Measurements from ENCODE around the gene NEDD4L.

Gene NEDD4L

DNA sequence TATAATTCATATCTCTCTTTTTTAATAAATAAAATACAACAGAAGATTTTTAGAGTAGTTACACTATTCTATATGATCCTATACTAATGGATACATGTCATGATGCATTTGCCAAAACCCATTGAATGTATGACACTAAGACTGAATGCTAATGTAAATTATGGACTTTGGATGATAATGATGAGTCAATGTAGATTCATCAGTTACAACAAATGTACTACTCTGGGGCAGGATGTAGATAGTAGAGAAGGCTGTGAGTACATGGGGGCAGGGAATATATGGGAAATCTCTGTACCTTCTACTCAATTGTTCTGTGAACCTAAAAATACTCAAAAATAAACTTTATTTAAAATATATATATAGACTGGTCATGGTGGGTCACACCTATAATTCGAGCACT is 45.6 kb upstream of the NEDD4L start:
- DNase-seq (ENCODE audit: low spot score) = no peak
- H3K79me1 ChIP-seq (ENCODE audit: low read depth, low read length) = no peaks in the 10 kb centered on the region
- no peak overlapping the region for H3K27ac ChIP-seq (replicated peaks; ENCODE audit: low read length)
- no peak overlapping the region for H3K4ac ChIP-seq (ENCODE audit: low read length)
- no peaks in the 10 kb centered on the region for H3K9me3 ChIP-seq (replicated peaks in 1 of 2; ENCODE audit: control insufficient read depth in 2 of 2, insufficient read depth in 1 of 2, low read depth in 1 of 2, low read length in 2 of 2)
- no peak overlapping the region for H3K23ac ChIP-seq (ENCODE audit: low read depth, low read length, poor library complexity)
- no peak overlapping the region for H3K4me2 ChIP-seq (ENCODE audit: insufficient read depth, low read length, poor library complexity, severe bottlenecking)
- no peak overlapping the region for H2BK12ac ChIP-seq (ENCODE audit: low read length)
- peaks cover 0 to 4% (median 0%) of the 10 kb centered on the region in 3 experiments for H3K27me3 ChIP-seq (ENCODE audit: control insufficient read depth in 3 of 3, insufficient read depth in 3 of 3, low read depth in 1 of 3, low read length in 3 of 3)
- no peak overlapping the region for H3K14ac ChIP-seq (ENCODE audit: low read length)
- no peak overlapping the region for H3K9ac ChIP-seq (ENCODE audit: low read depth, low read length, poor library complexity)
- no peak overlapping the region for H2BK5ac ChIP-seq (ENCODE audit: low read length)
- no CpG with 5 or more reads among the region's 1 CpG for WGBS, 2 donors (ENCODE audit: extremely low coverage in 2 of 2, insufficient read length in 2 of 2, insufficient replicate concordance in 1 of 2)
- H3K4me3 ChIP-seq (ENCODE audit: low read length in 2 of 2) = no peak overlapping the region
- no peaks in the 10 kb centered on the region for H3K36me3 ChIP-seq (replicated peaks in 1 of 2; ENCODE audit: control insufficient read depth in 2 of 2, insufficient read depth in 2 of 2, low read length in 2 of 2)
- no peak overlapping the region for H2BK15ac ChIP-seq (ENCODE audit: low read length)
- no peak overlapping the region for H3K18ac ChIP-seq (ENCODE audit: low read length)
- no peak overlapping the region for H2AK5ac ChIP-seq (ENCODE audit: low read depth, low read length)
- no peak overlapping the region for H2BK120ac ChIP-seq (ENCODE audit: low read depth, low read length)
- H4K8ac ChIP-seq (ENCODE audit: low read depth, low read length) = no peak overlapping the region
- H2AFZ ChIP-seq (ENCODE audit: low read length) = no peak overlapping the region
- H3K4me1 ChIP-seq (ENCODE audit: control insufficient read depth in 2 of 2, insufficient read depth in 1 of 2, low read depth in 1 of 2, low read length in 2 of 2) = peaks cover 0 to 6% of the 10 kb centered on the region in 2 donors
- no peak overlapping the region for H4K91ac ChIP-seq (ENCODE audit: low read depth, low read length, poor library complexity)

DNA sequence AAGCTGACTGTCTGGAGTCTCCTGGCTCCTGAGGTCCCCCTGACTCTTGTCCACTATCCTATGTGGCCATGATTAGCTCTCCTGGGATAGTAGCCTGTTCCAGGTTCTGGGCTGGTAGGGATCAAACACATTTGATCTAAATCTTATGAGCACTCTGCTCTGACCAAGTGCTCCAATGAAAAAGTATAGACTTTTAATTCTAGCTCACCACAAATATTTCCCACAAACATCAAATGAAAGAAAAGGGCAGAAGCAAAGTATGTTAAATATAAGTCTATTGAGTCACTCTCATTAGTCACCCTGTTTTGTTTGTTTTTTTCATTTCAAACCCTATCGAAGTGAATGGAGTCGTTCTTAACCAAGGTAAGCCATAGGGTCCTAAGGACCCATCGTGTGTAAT is 39.7 kb upstream of the NEDD4L start:
- Histone ChIP-seq H3K23ac (ENCODE audit: low read depth, low read length, poor library complexity) (no peak overlapping the region), H4K8ac (ENCODE audit: low read depth, low read length) (no peak overlapping the region), H2BK12ac (ENCODE audit: low read length) (no peak overlapping the region), H3K9me3 (replicated peaks in 1 of 2; ENCODE audit: control insufficient read depth in 2 of 2, insufficient read depth in 1 of 2, low read depth in 1 of 2, low read length in 2 of 2) (no peaks in the 10 kb centered on the region), H2AFZ (ENCODE audit: low read length) (no peak overlapping the region), H3K9ac (ENCODE audit: low read depth, low read length, poor library complexity) (no peak overlapping the region), H3K4me1 (ENCODE audit: control insufficient read depth in 2 of 2, insufficient read depth in 1 of 2, low read depth in 1 of 2, low read length in 2 of 2) (no peaks in the 10 kb centered on the region), H2AK5ac (ENCODE audit: low read depth, low read length) (no peak overlapping the region), H3K14ac (ENCODE audit: low read length) (no peak overlapping the region), H4K91ac (ENCODE audit: low read depth, low read length, poor library complexity) (no peak overlapping the region), H3K79me1 (ENCODE audit: low read depth, low read length) (no peaks in the 10 kb centered on the region), H3K4me3 (ENCODE audit: low read length in 2 of 2) (no peak overlapping the region), H3K27ac (replicated peaks; ENCODE audit: low read length) (no peak overlapping the region), H2BK15ac (ENCODE audit: low read length) (no peak overlapping the region), H2BK120ac (ENCODE audit: low read depth, low read length) (no peak overlapping the region), H3K4me2 (ENCODE audit: insufficient read depth, low read length, poor library complexity, severe bottlenecking) (no peak overlapping the region), H2BK5ac (ENCODE audit: low read length) (no peak overlapping the region), H3K18ac (ENCODE audit: low read length) (no peak overlapping the region), H3K36me3 (replicated peaks in 1 of 2; ENCODE audit: control insufficient read depth in 2 of 2, insufficient read depth in 2 of 2, low read length in 2 of 2) (no peaks in the 10 kb centered on the region), H3K4ac (ENCODE audit: low read length) (no peak overlapping the region), H3K27me3 (ENCODE audit: control insufficient read depth in 3 of 3, insufficient read depth in 3 of 3, low read depth in 1 of 3, low read length in 3 of 3) (no peaks in the 10 kb centered on the region)
- WGBS, 2 donors (ENCODE audit: extremely low coverage in 2 of 2, insufficient read length in 2 of 2, insufficient replicate concordance in 1 of 2) = no CpG with 5 or more reads among the region's 3 CpGs
- no peak for DNase-seq (ENCODE audit: low spot score)

DNA sequence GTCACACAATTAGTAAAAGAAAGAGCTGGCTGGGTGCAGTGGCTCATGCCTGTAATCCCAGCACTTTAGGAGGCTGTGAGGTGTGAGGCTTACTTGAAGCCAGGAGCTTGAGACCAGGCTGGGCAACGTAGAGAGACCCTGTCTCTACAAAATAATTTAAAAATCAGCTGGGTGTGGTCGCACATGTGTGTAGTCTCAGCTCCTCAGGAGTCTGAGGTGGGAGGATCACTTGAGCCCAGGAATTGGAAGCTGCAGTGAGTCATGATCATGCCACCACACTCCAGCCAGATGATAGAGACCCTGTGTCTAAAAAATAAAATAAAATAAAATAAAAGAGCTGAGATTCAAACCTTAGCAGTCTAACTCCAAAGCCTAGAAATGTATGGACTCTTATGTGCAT is 39.0 kb upstream of the NEDD4L start:
- H3K27me3 ChIP-seq (ENCODE audit: control insufficient read depth in 3 of 3, insufficient read depth in 3 of 3, low read depth in 1 of 3, low read length in 3 of 3) = no peaks in the 10 kb centered on the region
- no peak overlapping the region for H3K9ac ChIP-seq (ENCODE audit: low read depth, low read length, poor library complexity)
- H3K79me1 ChIP-seq (ENCODE audit: low read depth, low read length) = no peaks in the 10 kb centered on the region
- H3K36me3 ChIP-seq (replicated peaks in 1 of 2; ENCODE audit: control insufficient read depth in 2 of 2, insufficient read depth in 2 of 2, low read length in 2 of 2) = no peaks in the 10 kb centered on the region
- H2BK5ac ChIP-seq (ENCODE audit: low read length) = no peak overlapping the region
- H3K4me2 ChIP-seq (ENCODE audit: insufficient read depth, low read length, poor library complexity, severe bottlenecking) = no peak overlapping the region
- H3K27ac ChIP-seq (replicated peaks; ENCODE audit: low read length) = no peak overlapping the region
- H3K9me3 ChIP-seq (replicated peaks in 1 of 2; ENCODE audit: control insufficient read depth in 2 of 2, insufficient read depth in 1 of 2, low read depth in 1 of 2, low read length in 2 of 2) = no peaks in the 10 kb centered on the region
- H2BK12ac ChIP-seq (ENCODE audit: low read length) = no peak overlapping the region
- no peak overlapping the region for H3K4me3 ChIP-seq (ENCODE audit: low read length in 2 of 2)
- H2BK120ac ChIP-seq (ENCODE audit: low read depth, low read length) = no peak overlapping the region
- no peak overlapping the region for H4K91ac ChIP-seq (ENCODE audit: low read depth, low read length, poor library complexity)
- H3K18ac ChIP-seq (ENCODE audit: low read length) = no peak overlapping the region
- H3K4me1 ChIP-seq (ENCODE audit: control insufficient read depth in 2 of 2, insufficient read depth in 1 of 2, low read depth in 1 of 2, low read length in 2 of 2) = no peaks in the 10 kb centered on the region
- H2AK5ac ChIP-seq (ENCODE audit: low read depth, low read length) = no peak overlapping the region
- H3K14ac ChIP-seq (ENCODE audit: low read length) = no peak overlapping the region
- H3K23ac ChIP-seq (ENCODE audit: low read depth, low read length, poor library complexity) = no peak overlapping the region
- no peak for DNase-seq (ENCODE audit: low spot score)
- no peak overlapping the region for H4K8ac ChIP-seq (ENCODE audit: low read depth, low read length)
- WGBS, 2 donors (ENCODE audit: extremely low coverage in 2 of 2, insufficient read length in 2 of 2, insufficient replicate concordance in 1 of 2) = no CpG with 5 or more reads among the region's 2 CpGs
- H2BK15ac ChIP-seq (ENCODE audit: low read length) = no peak overlapping the region
- no peak overlapping the region for H3K4ac ChIP-seq (ENCODE audit: low read length)
- no peak overlapping the region for H2AFZ ChIP-seq (ENCODE audit: low read length)

DNA sequence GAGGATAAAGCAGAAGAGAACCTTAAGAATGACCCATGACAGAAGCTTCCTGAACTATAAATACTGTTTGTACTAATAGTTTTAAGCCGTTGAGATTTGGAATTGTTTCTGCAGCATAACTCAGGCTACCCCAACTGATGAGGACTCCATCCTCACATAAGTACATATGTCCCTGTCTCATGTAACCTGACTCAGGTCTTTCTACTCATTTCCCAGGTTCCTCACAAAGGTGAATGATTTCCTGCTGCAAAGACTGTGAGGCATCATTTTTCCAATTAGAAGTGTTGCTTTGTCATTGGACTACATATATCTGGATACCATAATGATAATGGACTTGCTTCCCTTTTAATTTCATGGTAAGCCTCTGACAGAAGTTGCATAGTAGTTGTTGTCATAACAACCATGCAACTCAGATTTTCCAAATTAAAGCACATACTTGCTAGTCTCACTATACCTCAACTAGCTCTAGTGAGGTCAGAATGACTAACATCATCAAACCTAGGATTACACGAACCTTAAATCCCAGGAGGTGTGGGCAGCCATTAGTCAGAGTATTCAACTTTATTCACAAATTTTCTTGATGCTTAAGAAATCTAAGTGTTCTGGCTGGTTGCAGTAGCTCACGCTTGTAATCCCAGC is 38.0 kb upstream of the NEDD4L start:
- Histone ChIP-seq H2BK15ac (ENCODE audit: low read length) (no peak overlapping the region), H4K8ac (ENCODE audit: low read depth, low read length) (no peak overlapping the region), H4K91ac (ENCODE audit: low read depth, low read length, poor library complexity) (no peak overlapping the region), H2AFZ (ENCODE audit: low read length) (no peak overlapping the region), H2AK5ac (ENCODE audit: low read depth, low read length) (no peak overlapping the region), H3K23ac (ENCODE audit: low read depth, low read length, poor library complexity) (no peak overlapping the region), H3K27ac (replicated peaks; ENCODE audit: low read length) (no peak overlapping the region), H3K4me2 (ENCODE audit: insufficient read depth, low read length, poor library complexity, severe bottlenecking) (no peak overlapping the region), H3K9me3 (replicated peaks in 1 of 2; ENCODE audit: control insufficient read depth in 2 of 2, insufficient read depth in 1 of 2, low read depth in 1 of 2, low read length in 2 of 2) (no peaks in the 10 kb centered on the region), H2BK5ac (ENCODE audit: low read length) (no peak overlapping the region), H3K4ac (ENCODE audit: low read length) (no peak overlapping the region), H3K18ac (ENCODE audit: low read length) (no peak overlapping the region), H3K4me3 (ENCODE audit: low read length in 2 of 2) (no peak overlapping the region), H2BK120ac (ENCODE audit: low read depth, low read length) (no peak overlapping the region), H2BK12ac (ENCODE audit: low read length) (no peak overlapping the region), H3K4me1 (ENCODE audit: control insufficient read depth in 2 of 2, insufficient read depth in 1 of 2, low read depth in 1 of 2, low read length in 2 of 2) (no peaks in the 10 kb centered on the region), H3K36me3 (replicated peaks in 1 of 2; ENCODE audit: control insufficient read depth in 2 of 2, insufficient read depth in 2 of 2, low read length in 2 of 2) (no peaks in the 10 kb centered on the region), H3K79me1 (ENCODE audit: low read depth, low read length) (no peaks in the 10 kb centered on the region), H3K27me3 (ENCODE audit: control insufficient read depth in 3 of 3, insufficient read depth in 3 of 3, low read depth in 1 of 3, low read length in 3 of 3) (peaks cover 0 to 2% (median 0%) of the 10 kb centered on the region in 3 experiments), H3K9ac (ENCODE audit: low read depth, low read length, poor library complexity) (no peak overlapping the region), H3K14ac (ENCODE audit: low read length) (no peak overlapping the region)
- no CpG with 5 or more reads among the region's 3 CpGs for WGBS, 2 donors (ENCODE audit: extremely low coverage in 2 of 2, insufficient read length in 2 of 2, insufficient replicate concordance in 1 of 2)
- no peak for DNase-seq (ENCODE audit: low spot score)

Data from neuronal stem cell (in vitro differentiated cells).